Heart right ventricle (tissue), 16 donors: ENCODE measurements around the gene PREX1. TPM values are rescaled to one million over a fixed set of nuclear protein-coding genes. Genes with fewer than 3 reads are reported as not detected.

ENCODE experiments used
- ATAC-seq, 8 donors: fragments of 200-7000 bp; cut with Tn5 transposase; one replicate each; pipeline ENCODE4 v1.9.1; 2020; ENCODE audit warnings: mild to moderate bottlenecking in 8 of 8, moderate library complexity in 8 of 8, moderate number of reproducible peaks in 1 of 8
- DNase-seq, 2 donors: peaks; one replicate each; pipeline ENCODE4 v3.0.0-alpha.2; 2020
- H3K27ac ChIP-seq, 10 donors: fragments of 200-600 bp; sonication (generic) in 2 of 10; one replicate each; pipeline versions ENCODE4 v1.5.0 to v1.8.0; 2020 to 2022; ENCODE audit warnings: mild to moderate bottlenecking in 3 of 10
- H3K27me3 ChIP-seq, 7 donors: fragments of 200-600 bp; one replicate each; pipeline ENCODE4 v1.8.0; 2021 to 2022; ENCODE audit warnings: mild to moderate bottlenecking in 2 of 7
- H3K36me3 ChIP-seq, 9 donors: fragments of 200-600 bp; sonication (generic) in 1 of 9; one replicate each; pipeline versions ENCODE4 v1.5.0 to v1.8.0; 2020 to 2022; ENCODE audit warnings: mild to moderate bottlenecking in 2 of 9
- H3K4me1 ChIP-seq, 9 donors: fragments of 200-600 bp; sonication (generic) in 1 of 9; one replicate each; pipeline versions ENCODE4 v1.5.0 to v1.8.0; 2020 to 2022; ENCODE audit warnings: mild to moderate bottlenecking in 4 of 9
- H3K4me3 ChIP-seq, 10 donors: fragments of 200-600 bp; sonication (generic) in 2 of 10; one replicate each; pipeline versions ENCODE4 v1.5.0 to v1.8.0; 2020 to 2022; ENCODE audit warnings: mild to moderate bottlenecking in 7 of 10, moderate library complexity in 2 of 10
- H3K9me3 ChIP-seq, 11 donors: fragments of 200-600 bp in 10 of 11; sonication (generic) in 2 of 11; one replicate each; pipeline versions ENCODE4 v1.5.0 to v1.8.0; 2013 to 2022; ENCODE audit warnings: mild to moderate bottlenecking in 2 of 11, control low read depth in 1 of 11, moderate library complexity in 1 of 11
- CTCF ChIP-seq, 9 donors: fragments of 200-600 bp; sonication (generic) in 2 of 9; IDR thresholded peaks; one replicate each; pipeline versions ENCODE4 v1.5.0 to v1.8.0; 2021 to 2022; ENCODE audit warnings: antibody characterized with exemption in 9 of 9, mild to moderate bottlenecking in 5 of 9, moderate library complexity in 1 of 9
- WGBS, 2 donors: extraction: QIAGEN DNeasy Blood & Tissue Kit; methylation state at CpG; one replicate each; pipeline ENCODE4 v1.1.7; 2013; ENCODE audit warnings: inconsistent platforms in 1 of 2; 5-methylcytosine and 5-hydroxymethylcytosine counted together
- intact Hi-C, 10 donors: fragments of 100-400 bp; cut with DNase I; formaldehyde crosslinking; loops; one replicate each; pipeline versions ENCODE4 v1.11.1 to v1.14.2; 2022
- polyA plus RNA-seq, 2 donors: library from polyadenylated mRNA; stranded (reverse); fragments of 200-250 nt; gene quantifications; one replicate each; pipeline ENCODE4 v1.2.3, GENCODE V29; 2013
- total RNA-seq, 10 donors: library from RNA; stranded (reverse); fragmentation: NEBNext Ultra II Directional in 3 of 10; extraction: Animal tissue kit (Norgen Biotek cat#: 25700) in 3 of 10; gene quantifications; one replicate each; pipeline versions ENCODE4 v1.2.1 to v1.2.4, GENCODE V29; 2021 to 2023
- donor health status: Arrhythmogenic right ventricular cardiomyopathy.
- donor health status: ischemic (EF 13 %, LVEDD 7.1; RV severe dilation, severe dysfunction).
- donor health status: healthy with polysubstance abuse.
- donor health status: DM: no; HTN: yes; CAD: no.
- donor health status: DM: no; HTN: no; CAD: no.
- donor health status: ischemic (EF 25% LVEDD 6.9; RV normal size, moderate dysfunction).
- donor health status: ischemic (EF 25% LVEDD 5.7; RV mildly dilated, moderate dysfunction).
- donor health status: healthy.
- donor health status: DM: yes; HTN: yes; CAD: no.
- donor health status: Ischemic cardiomyopathy.
- donor health status: ischemic (EF 35%, LVEDD 5.7; RV mildly dilated, moderate dysfunction).
- donor health status: nonischemic (EF 11% LVEDD 7.7; RV severe dilation, severe dysfunction).
- donor health status: DM: yes; HTN: yes; CAD: no.
- donor health status: PGD.
- donor health status: ischemic (EF 29% LVEDD 5.4; RV normal size, mild dysfunction).
- donor health status: nonischemic (EF 23%, LVEDD 6.1; RV moderate dilation, normal function).

PREX1 gene
- total and polyA plus RNA-seq, 12 donors: 4.6 to 23.4 (median 8.8) TPM

GRCh38 chr20:48722737-48723191 lies 105.0 kb downstream of the PREX1 start:
- Histone ChIP-seq H3K27ac (peak overlapping the region; percentile 3 to 85 (median 46)), H3K27me3 (no peaks in the 10 kb centered on the region), H3K4me3 (peak overlapping the region in 1 of 10 donors; percentile 12), H3K4me1 (peaks cover 7 to 82% (median 23%) of the 10 kb centered on the region in 9 donors), H3K9me3 (peaks cover 0 to 8% (median 0%) of the 10 kb centered on the region in 11 donors), H3K36me3 (peaks cover 0 to 38% (median 0%) of the 10 kb centered on the region in 9 donors)
- 42 to 51% methylated on average over 8 of the region's 8 CpGs for WGBS, 2 donors
- intact Hi-C loops: loop anchor here in 1 of 10 donors (2.0 kb wide), 1 partner anchor 62 kb away; no protein-coding TSS in a partner anchor
- DNase-seq (no peak), ATAC-seq (peak in 7 of 8 donors; percentile 11 to 82 (median 48))
- no peak for TF ChIP-seq CTCF (IDR thresholded peaks at IDR 0.05)

DNA sequence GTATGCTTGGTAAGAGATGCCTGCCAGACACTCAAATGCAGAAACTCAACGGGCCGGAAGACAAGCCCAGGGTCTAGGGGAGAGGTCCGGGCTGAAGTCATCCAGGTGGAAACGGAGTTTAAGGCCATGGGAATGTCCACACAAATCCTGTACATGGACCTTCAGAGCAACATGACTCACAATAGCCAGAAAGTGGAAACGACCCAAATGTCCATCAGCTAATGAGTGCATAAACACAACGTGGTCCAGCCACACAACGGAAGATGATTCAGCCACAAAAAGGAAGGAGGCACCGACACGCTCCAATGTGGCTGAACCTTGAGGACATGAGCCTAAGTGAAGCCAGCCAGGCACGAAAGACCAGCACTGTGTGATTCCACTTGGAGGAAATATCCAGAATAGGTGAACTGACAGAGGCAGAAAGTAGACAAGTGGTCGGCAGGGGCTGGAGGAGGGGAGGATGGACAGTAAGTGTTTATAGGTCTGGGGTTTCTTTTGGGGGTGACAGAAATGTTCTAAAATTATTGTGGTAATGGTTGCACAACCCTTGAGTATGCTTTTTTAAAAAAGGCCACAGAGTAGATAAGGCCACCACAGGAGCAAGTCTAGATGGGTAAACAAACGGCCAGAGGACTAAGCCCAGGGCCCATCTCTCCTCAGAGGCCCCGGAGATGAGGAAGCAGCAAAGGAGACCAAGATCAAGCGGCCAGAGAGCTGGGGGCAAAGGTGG lies 105.6 kb downstream of the PREX1 start:
- Histone ChIP-seq H3K27ac (peak overlapping the region in 8 of 10 donors; percentile 3 to 85 (median 48)), H3K4me1 (peaks cover 7 to 88% (median 23%) of the 10 kb centered on the region in 9 donors), H3K4me3 (peak overlapping the region in 1 of 10 donors; percentile 12), H3K9me3 (peaks cover 0 to 8% (median 0%) of the 10 kb centered on the region in 11 donors), H3K27me3 (no peaks in the 10 kb centered on the region), H3K36me3 (peaks cover 0 to 33% (median 0%) of the 10 kb centered on the region in 9 donors)
- 79 to 85% methylated on average over 14 of the region's 14 CpGs for WGBS, 2 donors
- no peak for TF ChIP-seq CTCF (IDR thresholded peaks at IDR 0.05)
- intact Hi-C loops: loop anchor here in 1 of 10 donors (2.0 kb wide), 1 partner anchor 63 kb away; no protein-coding TSS in a partner anchor
- DNase-seq: no peak
- ATAC-seq: peak in 7 of 8 donors; percentile 4 to 59 (median 32)

DNA sequence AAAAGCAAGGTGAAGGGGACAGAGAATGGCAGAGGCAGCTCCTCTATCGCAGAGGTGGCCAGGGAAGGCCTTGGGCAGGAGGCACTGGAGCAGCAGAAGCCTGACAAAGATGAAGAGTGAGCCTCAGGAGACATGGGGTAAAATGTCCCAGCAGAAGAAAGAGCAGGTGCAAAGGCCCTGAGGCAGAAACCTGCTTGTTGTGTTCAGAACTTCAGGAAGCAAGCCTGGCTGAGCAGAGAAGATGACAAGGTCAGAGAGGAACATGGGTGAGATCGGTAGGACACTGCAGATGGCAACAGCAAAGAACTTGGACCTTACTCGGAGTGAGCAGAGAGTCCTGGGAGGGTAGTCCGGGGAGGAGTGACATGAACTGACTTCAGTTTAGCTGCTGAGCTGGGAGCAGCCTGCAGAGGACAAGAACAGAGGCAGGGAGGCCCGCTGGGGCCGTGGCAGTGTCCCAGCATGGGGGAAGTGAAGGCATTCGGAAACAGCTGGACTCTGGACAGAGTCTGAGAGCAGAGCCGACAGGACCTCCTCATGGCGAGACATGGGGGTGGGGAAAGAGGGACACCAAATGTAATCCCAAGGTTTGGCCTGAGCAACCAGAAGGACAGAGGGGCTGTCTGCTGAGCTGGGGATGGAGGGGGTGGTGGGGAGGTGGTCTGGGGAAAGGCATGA lies 106.3 kb downstream of the PREX1 start:
- peaks cover 0 to 31% (median 0%) of the 10 kb centered on the region in 9 donors for H3K36me3 ChIP-seq
- H3K27me3 ChIP-seq: no peaks in the 10 kb centered on the region
- ATAC-seq (peak in 1 of 8 donors; percentile 2), DNase-seq (no peak)
- peak overlapping the region in 4 of 10 donors; percentile 9 to 85 (median 23) for H3K27ac ChIP-seq
- TF ChIP-seq CTCF (IDR thresholded peaks at IDR 0.05): no peak
- peaks cover 0 to 8% (median 0%) of the 10 kb centered on the region in 11 donors for H3K9me3 ChIP-seq
- intact Hi-C loops: loop anchor here in 1 of 10 donors (2.0 kb wide), 1 partner anchor 63 kb away; no protein-coding TSS in a partner anchor
- no peak overlapping the region for H3K4me3 ChIP-seq
- peaks cover 7 to 95% (median 23%) of the 10 kb centered on the region in 9 donors for H3K4me1 ChIP-seq
- WGBS, 2 donors: 85 to 86% methylated on average over 9 of the region's 9 CpGs
